HG02763 (cell line): ENCODE data around the gene CYP46A1.

ENCODE experiments used
- ATAC-seq: cut with Tn5 transposase; IDR thresholded peaks from one replicate; pipeline ENCODE4 v1.9.1; 2021; ENCODE audit warnings: mild to moderate bottlenecking, moderate library complexity; ENCODE audit not compliant: unreplicated experiment

CYP46A1 gene

DNA sequence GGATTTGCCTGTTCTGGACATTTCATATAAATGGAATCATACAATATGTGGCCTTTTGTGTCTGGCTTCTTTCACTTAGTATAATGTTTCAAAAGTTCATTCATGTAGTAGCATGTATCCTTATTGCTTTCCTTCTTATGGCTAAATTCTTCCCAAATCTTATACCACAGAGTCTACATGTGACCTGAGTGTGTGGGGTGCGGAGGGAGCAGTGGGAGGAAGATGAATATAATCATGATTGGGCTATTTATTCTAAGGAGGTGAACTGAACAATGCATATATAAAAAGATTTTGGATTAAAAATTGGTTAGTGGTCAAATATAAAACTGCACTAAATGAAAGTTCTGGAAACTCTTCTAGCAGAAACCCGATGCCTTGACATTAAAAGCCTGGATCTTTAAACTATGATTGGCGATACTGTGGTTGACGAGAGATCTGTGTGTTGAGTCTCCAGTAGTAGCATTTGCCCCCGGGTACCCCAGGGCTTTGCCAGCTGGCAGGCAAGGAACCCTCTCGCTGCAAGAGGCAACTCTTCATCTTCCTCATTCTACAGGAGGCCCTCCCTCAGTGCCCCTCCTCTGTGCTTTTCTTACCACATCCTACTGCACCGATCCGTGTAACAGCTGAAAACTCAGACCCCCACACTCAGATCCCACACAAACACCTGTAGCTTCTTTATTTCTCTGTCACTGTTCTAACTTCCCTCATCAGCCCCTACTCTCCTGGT is 2.6 kb downstream of the CYP46A1 start:
- no peak for ATAC-seq

DNA sequence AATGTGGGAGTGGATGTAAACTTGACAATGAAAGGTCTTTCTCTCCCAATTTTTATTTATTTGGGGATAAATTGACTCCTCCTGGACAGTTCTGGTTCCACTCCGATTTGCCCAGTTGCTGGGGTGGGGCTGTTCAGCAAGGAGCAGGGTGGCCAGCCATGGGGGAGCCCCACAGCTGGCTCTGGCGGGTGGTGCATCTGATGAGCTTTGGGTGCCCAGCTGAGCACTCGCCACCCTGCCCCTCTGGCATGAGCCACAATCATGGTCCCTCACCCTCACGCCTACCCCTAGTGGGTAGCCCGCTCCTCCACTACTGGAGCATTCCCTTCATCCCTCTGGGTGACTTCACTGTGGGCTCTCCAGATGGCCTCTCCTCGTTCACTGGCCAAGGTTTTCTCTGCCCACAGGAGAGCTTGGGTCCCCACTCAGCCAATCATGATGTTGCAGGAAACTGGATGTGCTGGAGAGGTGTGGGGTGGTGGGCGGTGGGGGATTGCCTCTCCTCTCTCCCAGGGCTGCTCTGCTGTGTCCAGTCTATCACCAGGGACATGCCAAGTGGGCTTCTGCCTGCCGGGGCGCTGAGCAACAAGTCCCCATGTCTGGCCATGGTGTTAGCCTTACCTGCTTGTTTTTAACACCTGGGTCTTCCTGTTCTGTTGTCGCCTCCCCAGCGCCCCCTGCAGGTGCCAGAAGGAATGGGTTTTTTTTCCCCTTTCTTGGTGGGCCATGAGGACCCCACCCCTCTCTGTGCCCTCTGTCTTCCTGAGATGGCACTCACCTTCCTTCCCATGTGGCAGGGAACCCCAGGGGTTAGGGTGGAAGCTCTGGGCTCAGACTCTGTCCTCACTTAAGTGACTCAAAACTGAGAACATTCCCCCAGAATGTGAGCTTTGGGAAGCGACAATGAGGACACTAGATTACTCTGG is 3.4 kb downstream of the CYP46A1 start:
- ATAC-seq: no peak

DNA sequence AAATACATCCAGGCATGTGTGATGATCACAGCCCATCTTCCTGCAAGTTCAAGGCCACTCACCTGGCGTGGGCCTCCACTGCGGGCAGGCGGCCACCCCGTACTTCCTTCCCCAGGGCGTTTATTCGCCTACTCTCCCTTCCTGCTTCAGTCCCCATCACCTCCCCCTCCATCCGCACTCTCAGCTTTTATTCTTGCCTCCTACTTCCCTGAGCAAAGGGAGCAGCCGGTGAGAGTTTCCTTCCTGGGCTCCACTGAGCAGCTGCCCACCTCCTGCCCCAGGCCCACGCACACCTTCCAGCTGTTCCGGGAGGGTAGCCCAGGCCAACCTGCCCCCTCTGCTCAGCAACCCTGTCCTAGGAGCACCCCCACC is 4.1 kb downstream of the CYP46A1 start:
- no peak for ATAC-seq

DNA sequence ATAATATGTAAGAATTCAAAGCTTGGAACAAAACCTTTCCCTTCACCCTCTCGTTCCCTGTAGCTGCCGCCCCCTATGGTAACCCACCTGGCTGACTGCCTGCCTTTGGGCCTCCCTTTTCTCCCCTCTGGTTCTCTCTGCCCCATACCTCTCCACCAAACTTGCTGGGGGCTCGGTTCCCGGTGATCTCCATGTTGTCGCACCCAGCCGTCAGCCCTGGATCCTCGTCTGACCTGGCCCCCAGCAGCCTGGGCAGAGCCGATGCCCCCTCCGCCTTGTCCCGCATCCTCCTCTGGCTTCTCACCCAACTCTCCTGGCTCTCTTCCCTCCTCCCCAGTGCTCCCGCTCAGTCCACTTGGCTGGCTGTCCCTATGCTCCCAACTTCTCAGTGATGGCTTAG is 4.5 kb downstream of the CYP46A1 start:
- no peak for ATAC-seq

DNA sequence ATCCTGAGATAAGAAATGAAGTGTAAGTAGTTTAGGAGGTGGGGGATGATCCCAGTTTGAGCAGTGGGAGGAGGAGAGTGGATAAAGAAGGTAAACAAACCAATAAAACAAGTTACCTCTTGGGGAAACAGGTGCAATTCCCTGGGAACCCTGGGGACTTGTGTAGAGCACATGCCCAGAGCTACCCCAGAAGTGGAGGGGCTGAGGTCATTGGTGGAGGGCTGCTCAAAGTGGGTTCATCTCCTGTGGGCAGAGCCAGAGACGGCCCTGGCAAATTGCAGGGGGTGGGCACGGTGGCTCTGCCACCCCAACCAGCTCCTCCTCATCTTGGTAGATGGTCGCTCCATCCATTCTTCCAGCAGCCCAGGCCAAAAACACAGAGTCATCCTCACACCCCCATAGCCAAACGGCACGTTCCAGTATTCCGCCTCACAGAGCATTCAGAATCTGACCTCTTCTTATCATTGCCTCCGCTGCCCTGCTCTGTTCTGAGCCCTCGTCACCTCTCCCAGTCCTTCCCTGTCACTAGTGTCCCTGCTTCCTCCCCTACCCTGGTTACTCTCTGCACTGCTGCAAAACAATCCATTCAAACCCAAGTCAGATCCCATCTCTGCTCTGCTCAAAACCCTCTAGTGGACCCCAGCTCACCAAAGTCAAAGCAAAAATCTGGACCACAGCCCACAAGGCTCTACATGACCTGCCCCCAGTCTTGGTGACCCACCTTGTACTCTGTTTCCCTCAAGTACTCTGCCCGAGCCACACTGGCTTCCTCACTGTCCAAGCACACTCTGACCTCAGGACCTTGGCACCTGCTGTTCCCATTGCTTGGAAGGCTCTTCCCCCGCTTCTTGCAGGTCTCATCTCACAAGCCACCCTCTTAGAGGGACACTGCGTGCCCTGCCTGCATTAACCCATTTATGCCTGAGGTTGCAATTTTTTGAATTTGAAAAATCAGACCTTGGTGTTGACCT is 5.5 kb downstream of the CYP46A1 start:
- no peak for ATAC-seq

DNA sequence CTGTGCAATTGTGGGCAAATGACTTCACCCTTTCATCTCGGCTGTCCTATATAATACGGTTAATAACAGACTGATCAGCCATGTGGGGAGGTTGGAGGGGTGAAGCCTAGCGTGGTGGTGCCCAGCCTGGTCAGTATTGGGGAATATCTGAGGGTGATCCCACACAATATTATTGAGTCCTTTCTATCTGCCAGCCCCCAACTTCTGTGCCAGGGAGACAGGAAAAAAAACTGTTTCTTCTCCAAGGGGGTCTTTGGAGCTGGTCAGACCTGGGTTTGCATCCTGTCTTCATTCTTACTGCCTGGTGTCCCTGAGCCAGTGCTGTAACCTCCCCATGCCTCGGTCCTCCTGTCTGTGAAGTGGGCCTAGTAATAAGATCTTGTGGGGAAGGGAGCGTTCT is 6.5 kb downstream of the CYP46A1 start:
- no peak for ATAC-seq

DNA sequence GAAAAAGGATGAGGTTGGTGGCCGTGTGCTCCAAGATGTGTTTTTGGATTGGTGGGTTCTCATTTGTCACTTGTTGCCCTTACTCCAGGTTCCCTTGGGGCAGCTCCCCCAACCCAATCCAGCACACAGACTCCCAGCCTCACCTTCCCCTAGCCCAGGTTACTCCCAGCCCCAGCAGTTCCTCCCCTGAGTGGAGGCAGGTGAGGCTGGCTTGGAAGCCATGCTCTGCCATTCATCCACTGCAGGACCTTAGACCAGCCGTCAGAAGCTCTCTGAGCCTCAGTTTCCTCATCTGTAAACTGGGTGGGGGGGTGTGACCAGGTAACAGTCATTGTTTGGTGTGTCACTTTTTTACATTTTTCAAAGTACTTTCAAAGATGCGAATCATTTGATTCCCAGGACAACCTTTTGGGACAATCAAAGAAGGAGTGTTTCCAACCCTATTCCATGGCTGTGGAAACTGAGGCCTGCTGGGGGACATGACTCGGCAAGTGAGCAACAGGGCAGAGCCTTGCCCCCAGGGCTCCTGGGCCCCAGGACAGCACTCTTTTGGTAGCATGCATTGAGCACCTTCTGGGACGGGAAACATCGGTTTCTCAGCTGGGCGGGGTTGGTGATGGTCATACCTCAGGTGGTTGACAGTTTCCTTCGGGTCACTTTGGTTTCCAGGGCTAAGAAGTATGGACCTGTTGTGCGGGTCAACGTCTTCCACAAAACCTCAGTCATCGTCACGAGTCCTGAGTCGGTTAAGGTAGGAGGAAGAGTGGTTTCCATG is 7.2 kb downstream of the CYP46A1 start:
- ATAC-seq: no peak

DNA sequence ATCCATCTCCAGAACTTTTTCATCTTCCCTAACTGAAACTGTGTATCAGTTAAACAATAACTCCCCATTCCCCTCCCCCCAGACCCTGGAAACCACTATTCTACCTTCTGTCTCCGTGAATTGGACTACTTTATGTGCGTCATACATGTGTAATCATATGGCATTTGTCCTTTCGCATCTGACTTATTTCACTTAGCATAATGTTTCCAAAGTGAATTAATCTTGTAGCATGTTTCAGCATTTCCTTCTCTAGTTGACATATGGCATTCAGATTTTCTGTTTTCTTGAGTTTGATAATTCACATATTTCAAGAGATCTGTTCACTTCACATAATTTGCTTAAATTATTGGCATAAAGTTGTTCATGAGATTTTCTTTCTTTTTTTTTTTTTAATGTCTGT is 9.8 kb downstream of the CYP46A1 start:
- ATAC-seq: no peak

DNA sequence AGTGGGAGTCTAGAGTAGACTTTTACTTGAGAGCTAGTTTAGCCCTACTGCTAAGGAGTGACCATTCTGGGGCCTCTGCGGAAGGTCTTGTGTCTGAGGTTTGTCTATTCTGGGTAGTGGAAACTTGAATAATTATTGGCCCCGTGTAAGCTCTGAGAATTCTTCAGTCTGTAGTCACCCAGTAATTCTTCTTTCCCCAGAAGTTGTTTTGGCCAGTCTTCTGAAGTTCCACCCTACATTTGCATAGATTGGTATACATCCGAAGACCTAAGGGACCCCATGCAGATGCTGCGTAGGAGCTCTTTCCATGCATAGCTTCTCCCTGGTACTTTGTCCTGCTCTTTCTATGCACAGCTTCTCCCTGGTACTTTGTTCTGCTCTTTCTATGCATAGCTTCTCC is 12.8 kb downstream of the CYP46A1 start:
- ATAC-seq: no peak

DNA sequence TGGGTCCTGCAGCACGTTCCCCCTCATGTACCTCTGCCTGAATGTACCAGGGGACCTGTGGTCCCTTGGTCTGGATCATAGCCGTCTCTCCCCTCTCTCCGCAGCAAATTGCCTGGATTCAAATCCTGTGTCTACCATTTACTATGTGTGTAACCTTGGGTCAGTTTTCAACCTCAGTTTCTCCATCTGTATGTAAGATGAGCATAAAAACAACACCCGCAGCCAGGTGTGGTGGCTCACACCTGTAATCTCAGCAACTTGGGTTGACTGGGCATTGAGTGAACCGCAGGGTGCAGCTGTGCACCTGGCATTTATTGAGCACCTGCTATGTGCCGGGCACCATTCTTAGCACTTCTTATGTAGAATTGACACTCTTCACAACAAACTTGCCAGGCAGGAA is 14.1 kb downstream of the CYP46A1 start:
- no peak for ATAC-seq

DNA sequence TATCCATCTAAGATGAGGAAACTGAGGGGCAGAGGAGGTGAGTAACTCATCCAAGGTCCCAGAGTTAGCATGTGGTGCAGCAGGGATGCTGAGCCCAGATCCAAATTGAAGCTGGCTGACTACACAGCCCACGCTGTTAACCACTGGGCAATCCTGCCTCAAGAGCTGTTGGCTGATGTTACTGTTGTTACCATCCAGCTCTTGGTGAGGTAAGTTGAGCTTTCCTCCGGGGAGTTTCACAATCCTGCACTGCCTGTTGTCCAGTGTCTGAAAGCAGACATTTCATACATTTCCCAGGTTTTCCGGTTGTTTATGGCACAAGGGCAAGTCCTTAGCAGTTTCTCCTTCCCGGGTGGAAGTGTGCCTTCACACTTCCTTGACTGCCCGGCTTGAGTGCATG is 14.5 kb downstream of the CYP46A1 start:
- no peak for ATAC-seq

DNA sequence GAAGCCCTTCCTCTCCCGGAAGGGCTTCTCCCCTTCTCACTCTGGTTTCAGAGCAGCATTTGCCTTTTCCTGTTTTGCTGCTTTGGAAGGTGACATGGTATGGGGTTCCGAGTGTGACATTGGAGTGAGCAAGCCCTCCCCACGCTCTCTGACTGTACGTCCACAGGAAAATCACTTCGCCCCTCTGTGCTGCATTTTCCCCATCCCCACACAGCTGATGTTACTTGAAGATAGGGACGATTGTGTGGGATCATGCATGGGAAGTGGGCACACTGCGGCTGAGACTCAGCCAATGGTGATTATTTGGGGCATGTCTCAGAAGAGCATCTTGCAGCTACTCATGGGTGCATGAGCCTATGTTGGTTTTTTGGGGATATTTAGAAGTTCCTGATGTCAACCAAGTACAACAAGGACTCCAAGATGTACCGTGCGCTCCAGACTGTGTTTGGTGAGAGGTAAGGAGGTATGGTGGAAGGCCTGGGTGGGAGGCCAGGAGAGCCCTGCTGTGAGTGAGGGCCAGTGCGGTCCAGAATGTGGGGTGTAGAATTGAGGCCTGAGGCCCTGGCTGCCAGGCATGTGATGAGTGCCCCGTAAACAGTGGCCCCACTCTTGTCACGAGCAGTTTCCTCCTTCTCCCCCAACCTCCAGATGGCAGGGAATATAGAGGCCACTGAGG is 15.1 kb downstream of the CYP46A1 start:
- ATAC-seq: no peak

DNA sequence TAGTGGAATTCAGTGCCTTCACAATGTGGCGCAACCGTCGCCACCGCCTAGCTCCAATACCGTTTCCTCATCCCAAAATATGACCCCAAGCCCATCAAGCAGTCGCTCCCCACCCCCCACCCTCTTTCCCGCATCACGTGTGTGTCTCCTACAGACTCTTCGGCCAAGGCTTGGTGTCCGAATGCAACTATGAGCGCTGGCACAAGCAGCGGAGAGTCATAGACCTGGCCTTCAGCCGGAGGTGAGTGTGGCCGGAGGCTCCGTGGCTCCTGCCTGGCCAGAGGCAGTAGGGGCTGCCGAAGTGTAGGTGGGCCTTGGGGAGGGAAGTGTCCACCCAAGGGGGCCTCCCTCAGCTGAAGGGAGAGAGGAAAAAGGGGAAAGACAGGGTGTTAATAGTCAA is 15.8 kb downstream of the CYP46A1 start:
- ATAC-seq: no peak

DNA sequence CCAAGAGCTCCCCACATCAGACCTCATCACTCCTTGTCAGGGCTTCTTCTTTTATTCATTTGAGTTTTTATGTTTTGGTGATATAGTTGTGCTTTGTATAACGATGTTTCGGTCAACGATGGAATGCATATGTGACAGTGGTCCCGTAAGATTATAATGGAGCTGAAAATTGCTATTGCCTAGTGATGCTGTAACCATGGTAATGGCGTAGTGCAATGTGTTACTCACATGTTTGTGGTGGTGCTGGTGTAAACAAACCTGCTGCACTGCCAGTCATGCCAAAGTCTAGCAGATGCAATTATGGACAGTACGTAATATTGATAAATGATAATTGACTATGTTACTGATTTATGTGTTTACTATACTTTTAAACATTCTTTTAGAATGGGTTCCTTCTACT is 16.3 kb downstream of the CYP46A1 start:
- no peak for ATAC-seq

DNA sequence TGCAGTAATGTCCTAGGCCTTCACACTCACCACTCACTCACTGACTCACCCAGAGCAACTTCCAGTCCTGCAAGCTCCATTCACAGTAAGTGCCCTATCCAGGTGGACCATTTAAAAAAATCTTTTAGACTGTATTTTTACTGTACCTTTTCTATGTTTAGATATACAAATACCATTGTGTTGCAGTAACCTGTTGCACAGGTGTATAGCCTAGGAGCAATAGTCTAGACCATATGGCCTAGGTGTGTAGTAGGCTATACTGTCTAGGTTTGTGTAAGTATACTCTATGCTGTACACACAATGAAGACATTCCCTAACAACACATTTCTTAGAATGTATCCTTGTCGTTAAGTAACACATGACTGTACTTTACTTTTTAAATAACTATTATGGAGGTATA is 17.2 kb downstream of the CYP46A1 start:
- no peak for ATAC-seq

DNA sequence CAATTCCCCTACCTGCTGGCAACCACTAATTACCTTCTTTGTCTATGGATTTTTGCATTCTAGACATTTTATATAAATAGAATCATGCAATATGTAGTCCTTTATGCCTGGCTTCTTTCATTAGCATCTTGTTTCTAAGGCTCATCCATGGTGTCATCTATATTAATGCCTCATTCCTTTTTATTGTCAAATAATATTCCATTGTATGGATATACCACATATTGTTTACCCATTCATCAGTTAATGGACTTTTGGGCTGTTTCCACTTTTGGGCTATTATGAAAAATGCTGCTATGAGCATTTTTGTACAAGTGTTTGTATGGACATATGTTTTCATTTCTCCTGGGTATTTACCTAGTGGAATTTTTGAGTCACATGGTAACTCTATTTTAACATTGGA is 18.0 kb downstream of the CYP46A1 start:
- ATAC-seq: no peak

DNA sequence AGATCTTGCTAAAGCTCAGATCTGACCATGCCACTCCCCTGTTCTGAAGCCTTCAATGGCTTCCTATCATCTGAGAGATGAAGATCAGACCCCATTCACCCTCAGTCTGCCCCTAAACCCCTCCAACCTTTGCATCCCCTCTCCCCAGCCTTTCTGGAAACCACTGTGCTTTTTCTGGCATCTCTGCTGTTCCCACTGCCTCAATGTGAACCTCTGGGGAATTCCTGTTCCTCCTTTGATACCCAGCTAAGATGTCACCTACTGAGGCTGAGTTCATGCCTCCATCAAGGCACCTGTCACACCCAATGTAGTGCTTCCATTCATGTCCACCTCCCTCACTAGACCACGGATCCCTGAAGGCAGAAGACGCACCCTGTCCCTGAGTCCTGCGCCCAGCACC is 19.3 kb downstream of the CYP46A1 start:
- ATAC-seq: no peak

DNA sequence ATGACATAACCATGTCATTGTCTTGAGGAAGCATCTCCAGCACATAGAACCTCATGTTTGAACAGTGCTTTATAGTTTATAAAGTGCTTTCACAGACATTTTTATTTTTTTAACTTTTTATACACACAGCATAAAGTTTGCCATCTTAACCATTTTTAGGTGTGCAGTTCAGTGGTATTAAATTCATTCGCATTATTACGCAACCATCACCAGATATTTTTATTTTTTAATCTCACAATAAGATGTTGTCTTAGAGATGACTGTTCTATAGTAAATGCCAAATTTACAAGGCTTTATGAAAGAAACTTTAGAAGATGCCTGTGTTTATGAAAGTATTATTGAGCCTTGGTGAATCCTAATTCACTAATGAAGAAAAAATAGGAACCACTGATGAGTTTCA is 19.9 kb downstream of the CYP46A1 start:
- no peak for ATAC-seq

DNA sequence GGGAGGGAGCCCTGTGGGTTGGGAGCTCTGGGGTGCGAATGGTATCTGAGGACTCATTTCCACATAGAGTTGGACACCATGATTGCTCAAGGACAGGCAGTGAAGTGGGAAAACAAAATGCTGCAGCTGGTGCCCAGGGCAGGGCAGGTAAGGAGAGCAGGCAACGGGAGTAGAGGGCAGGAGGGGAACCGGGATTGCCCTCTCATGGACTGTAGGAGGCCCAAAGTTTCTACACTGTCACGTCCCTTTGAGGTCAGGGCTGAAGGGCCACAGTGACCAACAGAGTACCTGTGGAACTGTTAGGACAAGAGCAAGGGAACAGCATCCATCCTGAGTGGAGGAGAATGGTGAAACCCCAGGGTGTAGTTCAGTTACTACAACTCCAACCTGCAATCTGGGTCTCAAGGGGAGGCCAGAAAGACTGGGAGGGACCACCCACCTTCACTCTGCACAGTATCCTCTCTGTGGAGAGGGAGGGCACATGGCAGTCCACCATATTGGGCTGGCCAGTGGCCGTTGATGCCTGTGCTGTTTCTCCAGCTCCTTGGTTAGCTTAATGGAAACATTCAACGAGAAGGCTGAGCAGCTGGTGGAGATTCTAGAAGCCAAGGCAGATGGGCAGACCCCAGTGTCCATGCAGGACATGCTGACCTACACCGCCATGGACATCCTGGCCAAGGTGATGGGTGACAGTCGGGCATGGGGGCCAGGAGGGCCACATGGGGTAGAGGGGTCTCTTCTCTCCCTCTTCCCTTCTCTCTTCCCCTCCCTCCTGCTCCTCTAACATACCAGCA is 22.2 kb downstream of the CYP46A1 start:
- no peak for ATAC-seq
